Transverse colon (tissue), 4 donors: Measurements from ENCODE around the gene GYPB. TPM values are rescaled to one million over a fixed set of nuclear protein-coding genes. Genes with fewer than 3 reads are reported as not detected.
"Not testable (repeated sequence)": the region's sequence is repeated elsewhere in the genome, so short reads cannot be mapped to it uniquely, and the experiment has no call there.

Source experiments
- DNase-seq: peaks from one replicate; pipeline ENCODE4 v3.0.0-alpha.2; 2019
- H3K27ac ChIP-seq, 4 donors: fragments of 200-600 bp; sonication (generic); 2 replicates each; pipeline ENCODE4 v1.5.1; 2016 to 2018; ENCODE audit warnings: inconsistent platforms in 4 of 4
- H3K27me3 ChIP-seq: fragments of 200-600 bp; sonication (generic); 2 replicates; pipeline ENCODE4 v1.5.1; 2017; ENCODE audit warnings: inconsistent platforms
- H3K36me3 ChIP-seq, 4 donors: fragments of 200-600 bp; sonication (generic); 2 replicates each; pipeline ENCODE4 v1.5.1; 2017 to 2019; ENCODE audit warnings: inconsistent platforms in 4 of 4
- H3K4me1 ChIP-seq, 4 donors: fragments of 200-600 bp; sonication (generic); 2 replicates each; pipeline ENCODE4 v1.5.1; 2017 to 2020; ENCODE audit warnings: inconsistent platforms in 4 of 4
- H3K4me3 ChIP-seq, 4 donors: fragments of 200-600 bp; sonication (generic); 1 replicate in 1 of 4; 2 replicates in 3 of 4; pipeline versions ENCODE4 v1.5.1 to v1.6.1; 2017 to 2019; ENCODE audit warnings: inconsistent platforms in 4 of 4
- H3K9me3 ChIP-seq, 2 donors: fragments of 200-600 bp; sonication (generic); 2 replicates each; pipeline ENCODE4 v1.5.1; 2017 to 2019; ENCODE audit warnings: inconsistent platforms in 2 of 2
- EP300 ChIP-seq: sonication (generic); formaldehyde crosslinking; IDR thresholded peaks from one replicate; pipeline ENCODE4 v1.6.1; 2017; ENCODE audit warnings: antibody characterized with exemption, low read depth
- POLR2A ChIP-seq: fragments of 450-650 bp; IDR thresholded peaks from one replicate; pipeline ENCODE4 v1.6.1; 2016; ENCODE audit warnings: antibody characterized with exemption, mild to moderate bottlenecking, moderate library complexity
- POLR2AphosphoS5 ChIP-seq, 3 donors: sonication (generic); formaldehyde crosslinking; IDR thresholded peaks; one replicate each; pipeline ENCODE4 v1.6.1; 2016; ENCODE audit warnings: antibody characterized with exemption in 3 of 3
- WGBS, 2 donors: methylation state at CpG; one replicate each; pipeline ENCODE4 v1.1.5; 2018; ENCODE audit warnings: low coverage in 1 of 2; 5-methylcytosine and 5-hydroxymethylcytosine counted together
- in situ Hi-C, 4 donors: fragments of 200-750 bp; cut with MboI; loops; one replicate each; pipeline versions ENCODE4 v1.15.0 to v1.15.1; 2017; ENCODE audit warnings: low sequenced_read_pairs in 3 of 4, low pct_ligation_motif_present in 1 of 4, low pct_unique_long_range_greater_than_20kb in 1 of 4
- intact Hi-C: fragments of 100-400 bp; cut with DNase I; formaldehyde crosslinking; loops from one replicate; pipeline ENCODE4 v1.15.1; 2023; ENCODE audit warnings: low total_unique reads
- total RNA-seq, 4 donors: library from RNA; depleted of rRNA; stranded (reverse); fragments of >200 nt; gene quantifications; one replicate each; pipeline ENCODE4 v1.1.0, GENCODE V29; 2016
- TF ChIP-seq, protein P1 (sequence below), 5 experiments: fragments of 200-600 bp in 3 of 5; fragments of 450-650 bp in 2 of 5; sonication (generic) in 3 of 5; IDR thresholded peaks; 1 replicate in 2 of 5; 2 replicates in 3 of 5; pipeline ENCODE4 v1.5.1; 2016 to 2017; ENCODE audit warnings: antibody characterized with exemption in 5 of 5, inconsistent platforms in 3 of 5, mild to moderate bottlenecking in 2 of 5, moderate library complexity in 1 of 5

The GYPB gene
- not detected for total RNA-seq

DNA sequence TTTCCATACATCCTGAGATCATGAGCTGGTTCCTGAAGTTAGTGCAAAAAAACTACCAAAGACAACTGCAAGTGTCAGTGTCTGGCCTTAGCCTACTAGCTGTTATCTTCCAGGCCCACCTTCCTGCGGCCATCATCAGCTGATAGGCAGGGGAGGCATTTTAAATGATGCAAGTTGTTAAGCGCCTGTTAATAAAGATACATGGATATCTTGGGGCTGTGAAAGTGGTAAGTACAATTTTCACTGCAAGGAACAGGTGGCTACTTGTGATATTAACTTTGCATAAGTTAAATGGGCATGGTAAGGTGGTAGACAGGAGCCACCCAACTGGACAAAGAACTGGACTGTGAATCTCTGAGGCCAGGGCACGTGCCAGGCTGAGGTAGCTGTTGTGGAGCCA lies at the start of gene GYPB:
GYPB (minus strand) TSS at position 104 of the 400 bp plus-strand sequence; CDS start at position 11, 93 bp downstream.
- H3K4me1 ChIP-seq, H3K27me3 ChIP-seq, DNase-seq, H3K4me3 ChIP-seq, intact Hi-C loops, H3K9me3 ChIP-seq, in situ Hi-C loops, H3K27ac ChIP-seq, H3K36me3 ChIP-seq: not testable (repeated sequence)
- 66 to 100% methylated on average over 1 to 3 of the region's 3 CpGs for WGBS, 2 donors

DNA sequence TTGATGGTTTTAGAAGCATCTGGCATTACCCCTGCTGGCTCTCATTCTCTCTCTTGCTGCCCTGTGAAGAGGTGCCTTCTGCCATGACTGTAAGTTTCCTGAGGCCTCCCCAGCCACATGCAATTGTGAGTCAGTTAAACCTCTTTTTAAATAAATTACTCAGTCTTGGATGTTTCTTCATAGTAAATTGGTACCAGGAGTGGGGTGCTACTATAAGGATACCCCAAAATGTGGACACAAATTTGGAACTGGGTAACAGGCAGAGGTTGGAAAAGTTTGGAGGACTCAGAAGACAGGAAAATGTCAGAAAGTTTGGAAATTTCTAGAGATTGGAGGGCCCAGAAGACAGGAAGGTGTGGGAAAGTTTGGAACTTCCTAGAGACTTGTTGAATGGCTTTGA lies 42.4 kb upstream of the GYPB start:
- H3K27ac ChIP-seq, H3K4me1 ChIP-seq, H3K36me3 ChIP-seq, H3K9me3 ChIP-seq, H3K27me3 ChIP-seq, H3K4me3 ChIP-seq, DNase-seq, in situ Hi-C loops, intact Hi-C loops: not testable (repeated sequence)

DNA sequence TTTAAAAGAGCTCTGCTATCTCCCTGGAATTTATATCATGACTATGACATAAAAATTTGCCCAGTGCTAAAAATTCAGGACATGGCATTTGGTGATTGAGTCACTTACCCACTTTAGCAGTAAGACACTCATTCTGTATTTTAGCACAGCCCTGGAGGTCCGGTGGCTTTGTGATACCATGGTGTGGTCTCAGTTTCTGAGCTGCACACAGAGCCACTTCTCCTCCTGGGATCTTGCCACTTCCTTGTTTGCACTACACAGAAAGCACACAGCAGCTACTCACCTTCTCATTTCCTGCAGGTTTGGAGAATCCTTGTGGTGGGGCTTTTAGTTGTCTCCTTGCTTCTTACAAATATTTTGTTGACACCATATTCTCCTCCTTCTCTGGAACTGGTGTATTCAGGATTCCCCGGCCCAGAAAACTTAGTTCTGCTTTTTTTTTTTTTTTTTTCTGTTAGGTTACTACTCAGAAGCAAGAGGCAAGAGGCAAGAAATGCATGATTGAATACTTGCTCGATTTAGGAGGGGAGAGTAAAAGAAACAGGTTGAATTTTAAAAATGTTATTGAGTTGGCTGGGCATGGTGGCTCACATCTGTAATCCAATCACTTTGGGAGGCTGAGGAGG lies 41.2 kb upstream of the GYPB start:
- H3K4me1 ChIP-seq, H3K9me3 ChIP-seq, DNase-seq, in situ Hi-C loops, H3K4me3 ChIP-seq, intact Hi-C loops, H3K27ac ChIP-seq, H3K27me3 ChIP-seq, H3K36me3 ChIP-seq: not testable (repeated sequence)
- WGBS, 2 donors: 32 to 56% methylated on average over 3 of the region's 3 CpGs

DNA sequence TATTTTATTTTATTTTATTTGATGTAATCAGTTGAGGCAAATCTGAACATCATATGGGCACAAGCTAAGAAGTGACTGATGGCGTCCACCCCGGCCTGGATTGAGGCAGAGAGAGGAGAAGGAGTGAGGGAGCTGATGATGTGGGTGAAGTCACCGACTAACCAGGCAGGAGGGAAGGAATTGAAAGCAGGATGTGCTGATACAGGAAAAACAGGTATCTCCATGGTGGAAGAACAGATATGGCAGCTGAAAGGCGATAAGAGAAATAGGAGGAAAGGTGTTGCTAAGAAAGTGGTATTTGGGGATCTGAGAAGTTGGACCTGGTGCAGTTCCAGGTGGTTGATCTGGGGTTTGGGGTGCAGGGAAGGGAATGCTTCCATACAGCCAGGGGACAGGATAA lies 37.6 kb upstream of the GYPB start:
- in situ Hi-C loops: no loop called here
- TF ChIP-seq POLR2A (no peak), POLR2AphosphoS5 (IDR thresholded peaks at IDR 0.05) (no peak), EP300 (no peak)
- TF ChIP-seq, protein P1, sequence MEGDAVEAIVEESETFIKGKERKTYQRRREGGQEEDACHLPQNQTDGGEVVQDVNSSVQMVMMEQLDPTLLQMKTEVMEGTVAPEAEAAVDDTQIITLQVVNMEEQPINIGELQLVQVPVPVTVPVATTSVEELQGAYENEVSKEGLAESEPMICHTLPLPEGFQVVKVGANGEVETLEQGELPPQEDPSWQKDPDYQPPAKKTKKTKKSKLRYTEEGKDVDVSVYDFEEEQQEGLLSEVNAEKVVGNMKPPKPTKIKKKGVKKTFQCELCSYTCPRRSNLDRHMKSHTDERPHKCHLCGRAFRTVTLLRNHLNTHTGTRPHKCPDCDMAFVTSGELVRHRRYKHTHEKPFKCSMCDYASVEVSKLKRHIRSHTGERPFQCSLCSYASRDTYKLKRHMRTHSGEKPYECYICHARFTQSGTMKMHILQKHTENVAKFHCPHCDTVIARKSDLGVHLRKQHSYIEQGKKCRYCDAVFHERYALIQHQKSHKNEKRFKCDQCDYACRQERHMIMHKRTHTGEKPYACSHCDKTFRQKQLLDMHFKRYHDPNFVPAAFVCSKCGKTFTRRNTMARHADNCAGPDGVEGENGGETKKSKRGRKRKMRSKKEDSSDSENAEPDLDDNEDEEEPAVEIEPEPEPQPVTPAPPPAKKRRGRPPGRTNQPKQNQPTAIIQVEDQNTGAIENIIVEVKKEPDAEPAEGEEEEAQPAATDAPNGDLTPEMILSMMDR (IDR thresholded peaks at IDR 0.05): no peak
- Histone ChIP-seq H3K36me3 (no peaks in the 10 kb centered on the region), H3K4me3 (no peak overlapping the region), H3K9me3 (no peaks in the 10 kb centered on the region), H3K4me1 (no peaks in the 10 kb centered on the region), H3K27ac (no peak overlapping the region), H3K27me3 (no peaks in the 10 kb centered on the region)
- 83 to 86% methylated on average over 4 of the region's 4 CpGs for WGBS, 2 donors
- intact Hi-C loops: loop anchor here (10.0 kb wide), 1 partner anchor 1792 kb away; no protein-coding TSS in a partner anchor
- no peak for DNase-seq

DNA sequence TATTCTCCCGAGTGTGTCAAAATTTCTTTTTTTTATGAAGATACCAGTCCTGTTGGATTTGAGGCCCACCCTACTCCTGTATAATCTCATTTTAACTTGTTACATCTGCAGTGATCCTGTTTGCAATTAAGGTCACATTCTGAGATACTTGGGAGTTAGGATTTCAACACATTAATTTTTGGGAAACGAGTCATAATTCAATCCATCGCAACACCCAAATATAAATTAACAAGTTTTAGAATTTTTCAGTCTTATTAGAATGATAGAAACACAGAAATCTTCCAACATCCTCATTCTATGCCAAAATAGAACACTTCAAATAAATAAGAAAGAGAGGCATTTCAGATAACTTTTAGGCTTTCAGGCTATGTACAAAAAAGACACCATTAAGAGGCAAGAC lies 36.2 kb upstream of the GYPB start:
- 83 to 95% methylated on average over 3 of the region's 3 CpGs for WGBS, 2 donors
- H3K27ac ChIP-seq, H3K4me1 ChIP-seq, in situ Hi-C loops, H3K9me3 ChIP-seq, H3K27me3 ChIP-seq, DNase-seq, H3K4me3 ChIP-seq, H3K36me3 ChIP-seq: not testable (repeated sequence)
- intact Hi-C loops: loop anchor here (10.0 kb wide), 1 partner anchor 1791 kb away; no protein-coding TSS in a partner anchor

DNA sequence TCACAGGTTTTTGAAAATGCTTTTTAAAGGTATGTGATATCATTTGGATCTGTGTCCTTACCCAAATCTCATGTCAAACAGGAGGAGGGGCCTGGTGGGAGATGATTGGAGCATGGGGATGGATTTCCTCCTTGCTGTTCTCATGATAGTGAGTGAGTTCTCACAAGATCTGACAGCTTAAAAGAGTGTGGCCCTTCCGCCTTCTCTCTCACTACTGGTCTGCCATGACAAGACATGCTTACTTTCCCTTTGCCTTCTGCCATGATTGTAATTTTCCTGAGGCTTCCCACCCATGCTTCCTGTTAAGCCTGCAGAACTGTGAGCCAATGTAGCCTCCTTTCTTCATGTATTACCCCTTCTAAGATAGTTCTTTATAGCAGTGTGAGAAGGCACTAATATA lies 32.3 kb upstream of the GYPB start:
- H3K9me3 ChIP-seq, H3K27ac ChIP-seq, H3K36me3 ChIP-seq, H3K4me1 ChIP-seq, in situ Hi-C loops, H3K4me3 ChIP-seq, DNase-seq, H3K27me3 ChIP-seq: not testable (repeated sequence)
- WGBS, 2 donors: 100% methylated on average over 1 of the region's 1 CpG; no CpG with 5 or more reads in 1 of the 2 donors
- intact Hi-C loops: loop anchor here (10.0 kb wide), 1 partner anchor 1787 kb away; no protein-coding TSS in a partner anchor

DNA sequence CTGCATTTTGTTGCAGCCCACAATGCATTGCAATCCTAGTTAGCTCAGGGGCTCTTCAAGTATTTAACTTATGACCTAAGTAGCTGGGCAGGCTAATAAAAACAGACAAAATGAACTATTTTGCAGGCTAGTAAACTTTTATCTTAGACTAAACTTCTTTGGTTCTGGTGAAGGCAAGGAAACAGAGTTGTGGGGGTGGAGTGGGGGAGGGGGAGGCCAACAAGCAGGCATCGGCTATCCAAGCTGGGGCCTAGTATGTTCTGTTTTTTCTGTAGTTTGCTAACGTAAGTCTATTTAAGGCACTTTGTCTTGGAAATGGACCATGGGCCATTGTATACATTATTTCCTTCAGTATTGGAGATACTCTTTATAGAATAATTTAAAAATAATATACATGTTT lies 31.5 kb upstream of the GYPB start:
- WGBS, 2 donors: 77 to 90% methylated on average over 2 of the region's 2 CpGs
- H3K4me1 ChIP-seq, in situ Hi-C loops, H3K36me3 ChIP-seq, H3K27me3 ChIP-seq, DNase-seq, H3K9me3 ChIP-seq, H3K27ac ChIP-seq, H3K4me3 ChIP-seq: not testable (repeated sequence)
- intact Hi-C loops: loop anchor here (10.0 kb wide), 1 partner anchor 1786 kb away; no protein-coding TSS in a partner anchor

DNA sequence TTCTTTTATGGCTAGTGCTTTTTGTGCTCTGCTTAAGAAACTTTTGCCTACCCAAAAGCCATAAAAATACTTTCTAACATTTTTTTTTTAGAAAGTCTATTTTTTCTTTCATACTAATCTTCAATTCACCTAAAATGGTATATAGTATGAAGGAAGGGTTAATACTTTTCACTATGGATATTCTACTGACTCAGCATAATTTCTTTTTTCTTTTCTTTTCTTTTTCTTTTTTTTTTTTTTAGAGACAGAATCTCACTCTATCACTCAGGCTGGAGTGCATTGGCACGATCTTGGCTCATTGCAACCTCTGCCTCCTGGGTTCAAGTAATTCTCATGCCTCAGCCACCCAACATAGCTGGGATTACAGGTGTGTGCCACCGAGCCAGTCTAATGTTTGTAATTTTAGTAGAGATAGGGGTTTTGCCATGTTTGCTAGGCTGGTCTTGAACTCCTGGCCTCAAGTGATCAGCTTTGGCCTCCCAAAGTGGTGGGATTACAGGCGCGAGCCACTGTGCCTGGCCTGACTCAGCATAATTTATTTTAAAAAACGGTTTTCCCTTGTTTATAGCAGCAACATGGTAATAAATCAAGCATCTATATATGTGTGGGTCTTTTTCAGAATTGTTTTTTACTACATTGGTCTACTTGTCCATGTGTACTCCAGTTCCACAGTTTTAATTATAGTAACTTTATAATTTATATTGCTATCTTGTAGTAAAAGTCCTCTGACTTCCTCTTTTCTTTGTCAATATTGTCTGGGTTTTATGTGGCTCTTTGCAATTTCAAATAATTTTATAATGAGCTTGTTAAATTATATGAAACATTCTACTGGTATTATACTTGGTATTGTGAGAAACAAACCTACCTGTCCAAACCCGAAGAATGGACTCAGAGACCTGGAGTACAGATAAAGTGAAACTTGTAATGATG lies 30.6 kb upstream of the GYPB start:
- H3K4me3 ChIP-seq, in situ Hi-C loops, H3K27me3 ChIP-seq, DNase-seq, H3K27ac ChIP-seq, H3K36me3 ChIP-seq, H3K9me3 ChIP-seq, H3K4me1 ChIP-seq: not testable (repeated sequence)
- 17 to 53% methylated on average over 2 to 6 of the region's 6 CpGs for whole genome bisulfite sequencing, 2 donors
- intact Hi-C loops: loop anchor here (10.0 kb wide), 1 partner anchor 1785 kb away; no protein-coding TSS in a partner anchor

DNA sequence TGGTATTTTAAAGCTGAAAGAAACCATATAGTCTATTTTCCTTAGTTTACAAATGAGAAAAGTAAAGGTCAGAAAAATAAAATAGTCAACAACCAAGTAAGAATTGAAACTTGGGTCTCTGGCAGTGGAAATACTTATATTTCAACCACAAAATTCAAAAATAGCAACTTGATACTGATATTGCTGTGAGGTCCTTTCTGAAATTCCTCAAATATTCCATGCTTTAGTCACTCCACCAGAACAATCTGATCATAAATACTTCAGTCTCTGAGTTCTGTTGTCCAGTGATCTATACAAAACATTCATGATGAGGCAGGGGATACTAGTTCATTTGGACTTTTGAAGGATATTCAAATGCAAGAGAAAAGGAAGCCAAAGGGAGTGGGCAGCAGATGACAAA lies 25.8 kb upstream of the GYPB start:
- DNase-seq, intact Hi-C loops, in situ Hi-C loops, H3K27ac ChIP-seq, H3K36me3 ChIP-seq, H3K4me1 ChIP-seq, H3K27me3 ChIP-seq, H3K9me3 ChIP-seq, H3K4me3 ChIP-seq: not testable (repeated sequence)
